Liver (tissue), 10 donors: ENCODE measurements around the gene CIAO3. TPM values are rescaled to one million over a fixed set of nuclear protein-coding genes. Genes with fewer than 3 reads are reported as not detected.

Experiments used
- DNase-seq: peaks from one replicate; pipeline ENCODE4 v3.0.0-alpha.2; 2017; ENCODE audit warnings: low spot score
- H3K27ac ChIP-seq, 2 donors: one replicate each; pipeline ENCODE4 v1.7.0; 2013; ENCODE audit warnings: inconsistent platforms in 2 of 2, low read length in 2 of 2, control low read depth in 1 of 2, low read depth in 1 of 2, mild to moderate bottlenecking in 1 of 2
- H3K27me3 ChIP-seq, 4 donors: one replicate each; pipeline versions ENCODE4 v1.6.1 to v1.7.0; 2013; ENCODE audit warnings: low read length in 3 of 4, inconsistent platforms in 1 of 4, mild to moderate bottlenecking in 1 of 4, moderate library complexity in 1 of 4; ENCODE audit not compliant: control insufficient read depth in 4 of 4, insufficient read depth in 4 of 4
- H3K36me3 ChIP-seq, 4 donors: one replicate each; pipeline versions ENCODE4 v1.6.1 to v1.7.0; 2013; ENCODE audit warnings: low read length in 3 of 4, mild to moderate bottlenecking in 3 of 4, low read depth in 1 of 4, moderate library complexity in 1 of 4; ENCODE audit not compliant: control insufficient read depth in 4 of 4, insufficient read depth in 3 of 4
- H3K4me1 ChIP-seq, 4 donors: one replicate each; pipeline versions ENCODE4 v1.6.1 to v1.7.0; 2013; ENCODE audit warnings: low read length in 3 of 4, mild to moderate bottlenecking in 3 of 4, moderate library complexity in 1 of 4; ENCODE audit not compliant: control insufficient read depth in 4 of 4, insufficient read depth in 4 of 4
- H3K4me3 ChIP-seq, 3 donors: one replicate each; pipeline versions ENCODE4 v1.6.1 to v1.7.0; 2013; ENCODE audit warnings: low read length in 3 of 3, control low read depth in 1 of 3, low read depth in 1 of 3, mild to moderate bottlenecking in 1 of 3
- H3K9ac ChIP-seq, 2 donors: one replicate each; pipeline ENCODE4 v1.7.0; 2013; ENCODE audit warnings: low read length in 2 of 2, mild to moderate bottlenecking in 2 of 2, moderate library complexity in 2 of 2, control low read depth in 1 of 2, low read depth in 1 of 2
- H3K9me3 ChIP-seq, 4 donors: one replicate each; pipeline versions ENCODE4 v1.6.1 to v1.7.0; 2013; ENCODE audit warnings: low read length in 3 of 4; ENCODE audit not compliant: control insufficient read depth in 4 of 4
- ATF3 ChIP-seq: IDR thresholded peaks from 2 replicates; pipeline ENCODE4 v1.6.1; 2016; ENCODE audit warnings: antibody characterized with exemption
- FOXA1 ChIP-seq: IDR thresholded peaks from 2 replicates; pipeline ENCODE4 v1.6.1; 2016; ENCODE audit warnings: antibody characterized with exemption
- GABPA ChIP-seq, 2 donors: IDR thresholded peaks in 1 of 2; conservative IDR thresholded peaks in 1 of 2; 2 replicates each; pipeline ENCODE4 v1.6.1; 2016; ENCODE audit warnings: antibody characterized with exemption in 2 of 2, mild to moderate bottlenecking in 1 of 2, moderate library complexity in 1 of 2
- HNF4A ChIP-seq, 2 donors: conservative IDR thresholded peaks; 2 replicates each; pipeline ENCODE4 v1.6.1; 2016; ENCODE audit warnings: antibody characterized with exemption in 2 of 2, mild to moderate bottlenecking in 2 of 2
- JUND ChIP-seq, 2 donors: IDR thresholded peaks; 2 replicates each; pipeline ENCODE4 v1.6.1; 2016; ENCODE audit warnings: antibody characterized with exemption in 2 of 2
- NR2F2 ChIP-seq: IDR thresholded peaks from 2 replicates; pipeline ENCODE4 v1.6.1; 2016; ENCODE audit warnings: antibody characterized with exemption
- RAD21 ChIP-seq, 2 donors: IDR thresholded peaks; 2 replicates each; pipeline ENCODE4 v1.6.1; 2016; ENCODE audit warnings: antibody characterized with exemption in 2 of 2, mild to moderate bottlenecking in 2 of 2
- SP1 ChIP-seq: IDR thresholded peaks from 2 replicates; pipeline ENCODE4 v1.6.1; 2018; ENCODE audit warnings: antibody characterized with exemption, mild to moderate bottlenecking
- TAF1 ChIP-seq: conservative IDR thresholded peaks from 2 replicates; pipeline ENCODE4 v1.6.1; 2016; ENCODE audit warnings: antibody characterized with exemption, mild to moderate bottlenecking
- ZBTB33 ChIP-seq: IDR thresholded peaks from 2 replicates; pipeline ENCODE4 v1.6.1; 2016; ENCODE audit warnings: antibody characterized with exemption
- WGBS: extraction: QIAGEN DNeasy Blood & Tissue Kit; methylation state at CpG from one replicate; pipeline ENCODE4 v1.1.7; 2013; 5-methylcytosine and 5-hydroxymethylcytosine counted together
- polyA plus RNA-seq, 2 donors: library from polyadenylated mRNA; stranded (reverse) in 1 of 2; unstranded in 1 of 2; fragments of 200-250 nt in 1 of 2; fragments of >200 nt in 1 of 2; fragmentation: Nextera tagmentation in 1 of 2; extraction: Ambion mirVana in 1 of 2; gene quantifications; one replicate each; pipeline versions ENCODE4 v1.2.1 to v1.2.3, GENCODE V29; 2013 to 2015
- small RNA-seq: library from RNA; depleted of rRNA; stranded (forward); fragments of <200 nt; gene quantifications from one replicate; pipeline ENCODE3, GENCODE V24; 2014
- total RNA-seq, 2 donors: library from RNA; depleted of rRNA; stranded (reverse); fragments of >200 nt; gene quantifications; one replicate each; pipeline ENCODE4 v1.2.3, GENCODE V29; 2014
- donor health status: healthy.
- donor health status: healthy.
- donor health status: healthy.
- donor health status: healthy.
- donor health status: healthy.

CIAO3 gene
- total and polyA plus RNA-seq, 4 donors = 13.2 to 24.3 (median 16.5) TPM

GRCh38 chr16:680625-680945 lies 60.2 kb downstream of the CIAO3 start:
- Histone ChIP-seq H3K4me1 (peaks cover 27 to 61% (median 47%) of the 10 kb centered on the region in 4 donors), H3K36me3 (peaks cover 8 to 14% (median 12%) of the 10 kb centered on the region in 4 donors), H3K9ac (peak overlapping the region; percentile 60 to 78), H3K27me3 (no peaks in the 10 kb centered on the region), H3K9me3 (no peaks in the 10 kb centered on the region), H3K27ac (peak overlapping the region; percentile 93 to 94), H3K4me3 (peak overlapping the region; percentile 77 to 83 (median 81))
- no peak for DNase-seq
- TF ChIP-seq NR2F2 (no peak), SP1 (no peak), FOXA1 (no peak), ATF3 (no peak), HNF4A (conservative IDR thresholded peaks at IDR 0.05) (no peak), RAD21 (IDR thresholded peaks at IDR 0.05) (no peak), GABPA (IDR thresholded peaks at IDR 0.05 in 1 of 2, conservative IDR thresholded peaks at IDR 0.05 in 1 of 2) (no peak), JUND (IDR thresholded peaks at IDR 0.05) (no peak), ZBTB33 (no peak)
- under 1% methylated on average over 38 of the region's 38 CpGs for WGBS

GRCh38 chr16:679814-680624 lies 60.8 kb downstream of the CIAO3 start, which contains the start of gene STUB1:
Gene STUB1 (plus strand): TSS chr16:680410. CDS start chr16:680526, 116 bp downstream.
- peaks cover 8 to 14% (median 12%) of the 10 kb centered on the region in 4 donors for H3K36me3 ChIP-seq
- WGBS = 1% methylated on average over 91 of the region's 91 CpGs
- peaks cover 31 to 63% (median 49%) of the 10 kb centered on the region in 4 donors for H3K4me1 ChIP-seq
- H3K9ac ChIP-seq = peak within 1 kb of the TSS; percentile 60 to 78
- TF ChIP-seq SP1 = peak; percentile 30
- peak in 1 of 2 donors; percentile 76 for TF ChIP-seq GABPA (IDR thresholded peaks at IDR 0.05 in 1 of 2, conservative IDR thresholded peaks at IDR 0.05 in 1 of 2)
- TF ChIP-seq TAF1 = no peak
- peak within 1 kb of the TSS; percentile 93 to 94 for H3K27ac ChIP-seq
- peak within 1 kb of the TSS; percentile 77 to 83 (median 81) for H3K4me3 ChIP-seq
- H3K27me3 ChIP-seq = no peaks in the 10 kb centered on the region
- no peaks in the 10 kb centered on the region for H3K9me3 ChIP-seq
- peak; percentile 96 for DNase-seq

Small RNAs within 50 kb of the gene (small RNA-seq; reads per million reads assigned to genes)
- not detected for gene MIR662

Other genes starting within 250 kb of the CIAO3 start
- 10 to 100 TPM; 26.2 to 37.2 TPM for gene CAPN15, start 213.3 kb downstream of the CIAO3 start, total RNA-seq
- 10 to 100 TPM in 1 of 2 donors, 1 to 10 TPM in 1; 5.9 to 17.0 TPM for gene CAPN15, start 213.3 kb downstream of the CIAO3 start, polyA plus RNA-seq
- not detected for gene PRR35, start 180.6 kb downstream of the CIAO3 start, total RNA-seq
- gene PRR35, start 180.6 kb downstream of the CIAO3 start, polyA plus RNA-seq = not detected
- gene NHLRC4, start 174.0 kb downstream of the CIAO3 start, total RNA-seq = 1 to 10 TPM in 1 of 2 donors, under 1 TPM in 1; 0.25 to 7.0 TPM
- under 1 TPM in 1 of 2 donors, not detected in 1; 0.17 TPM for gene NHLRC4, start 174.0 kb downstream of the CIAO3 start, polyA plus RNA-seq
- 100 to 1,000 TPM in 1 of 2 donors, 10 to 100 TPM in 1; 16.8 to 144 TPM for gene PIGQ, start 171.0 kb downstream of the CIAO3 start, total RNA-seq
- gene PIGQ, start 171.0 kb downstream of the CIAO3 start, polyA plus RNA-seq = 10 to 100 TPM; 18.9 to 22.4 TPM
- gene RAB40C, start 150.9 kb downstream of the CIAO3 start, total RNA-seq = 10 to 100 TPM in 1 of 2 donors, 1 to 10 TPM in 1; 7.7 to 11.0 TPM
- gene RAB40C, start 150.9 kb downstream of the CIAO3 start, polyA plus RNA-seq = 10 to 100 TPM in 1 of 2 donors, 1 to 10 TPM in 1; 6.1 to 10.7 TPM
- 1 to 10 TPM in 1 of 2 donors, under 1 TPM in 1; 0.67 to 1.2 TPM for gene WFIKKN1, start 110.0 kb downstream of the CIAO3 start, total RNA-seq
- gene WFIKKN1, start 110.0 kb downstream of the CIAO3 start, polyA plus RNA-seq = under 1 TPM; 0.19 to 0.24 TPM
- gene METTL26, start 104.7 kb downstream of the CIAO3 start, total RNA-seq = 10 to 100 TPM; 26.3 to 28.1 TPM
- 10 to 100 TPM; 54.6 to 69.1 TPM for gene METTL26, start 104.7 kb downstream of the CIAO3 start, polyA plus RNA-seq
- gene MCRIP2, start 99.2 kb downstream of the CIAO3 start, total RNA-seq = 10 to 100 TPM; 16.3 to 45.5 TPM
- gene MCRIP2, start 99.2 kb downstream of the CIAO3 start, polyA plus RNA-seq = 10 to 100 TPM; 77.4 to 97.3 TPM
- 10 to 100 TPM in 1 of 2 donors, 1 to 10 TPM in 1; 10.0 to 13.4 TPM for gene WDR90, start 91.6 kb downstream of the CIAO3 start, total RNA-seq
- gene WDR90, start 91.6 kb downstream of the CIAO3 start, polyA plus RNA-seq = 1 to 10 TPM; 4.7 to 5.9 TPM
- gene RHOT2, start 72.9 kb downstream of the CIAO3 start, total RNA-seq = 10 to 100 TPM; 20.8 to 31.0 TPM
- 10 to 100 TPM; 37.5 to 37.9 TPM for gene RHOT2, start 72.9 kb downstream of the CIAO3 start, polyA plus RNA-seq
- under 1 TPM; 0.67 to 0.84 TPM for gene RHBDL1, start 65.3 kb downstream of the CIAO3 start, total RNA-seq
- gene RHBDL1, start 65.3 kb downstream of the CIAO3 start, polyA plus RNA-seq = under 1 TPM; 0.35 to 0.74 TPM
- gene STUB1, start 60.6 kb downstream of the CIAO3 start, total RNA-seq = 10 to 100 TPM; 32.4 to 38.2 TPM
- gene STUB1, start 60.6 kb downstream of the CIAO3 start, polyA plus RNA-seq = 10 to 100 TPM; 62.2 to 74.4 TPM
- gene JMJD8, start 56.7 kb downstream of the CIAO3 start, total RNA-seq = 10 to 100 TPM; 21.2 to 35.8 TPM
- gene JMJD8, start 56.7 kb downstream of the CIAO3 start, polyA plus RNA-seq = 10 to 100 TPM; 30.9 to 52.6 TPM
- 1 to 10 TPM; 4.4 to 6.7 TPM for gene WDR24, start 50.6 kb downstream of the CIAO3 start, total RNA-seq
- 1 to 10 TPM; 4.2 to 8.0 TPM for gene WDR24, start 50.6 kb downstream of the CIAO3 start, polyA plus RNA-seq
- gene FBXL16, start 35.2 kb downstream of the CIAO3 start, total RNA-seq = under 1 TPM in 1 of 2 donors, not detected in 1; under 0.01 TPM
- under 1 TPM in 1 of 2 donors, not detected in 1; 0.14 TPM for gene FBXL16, start 35.2 kb downstream of the CIAO3 start, polyA plus RNA-seq
- 1 to 10 TPM; 5.9 to 8.3 TPM for gene METRN, start 25.9 kb downstream of the CIAO3 start, total RNA-seq
- gene METRN, start 25.9 kb downstream of the CIAO3 start, polyA plus RNA-seq = 10 to 100 TPM in 1 of 2 donors, 1 to 10 TPM in 1; 4.6 to 22.9 TPM
- gene ANTKMT, start 19.9 kb downstream of the CIAO3 start, total RNA-seq = 10 to 100 TPM; 14.0 to 17.6 TPM
- gene ANTKMT, start 19.9 kb downstream of the CIAO3 start, polyA plus RNA-seq = 10 to 100 TPM; 21.8 to 29.7 TPM
- gene CCDC78, start 14.6 kb downstream of the CIAO3 start, total RNA-seq = under 1 TPM; 0.08 to 0.28 TPM
- gene CCDC78, start 14.6 kb downstream of the CIAO3 start, polyA plus RNA-seq = under 1 TPM in 1 of 2 donors, not detected in 1; 0.05 TPM
- gene HAGHL, start 13.9 kb downstream of the CIAO3 start, total RNA-seq = 1 to 10 TPM in 1 of 2 donors, under 1 TPM in 1; 0.67 to 1.1 TPM
- under 1 TPM; 0.25 to 0.32 TPM for gene HAGHL, start 13.9 kb downstream of the CIAO3 start, polyA plus RNA-seq
- gene MSLN, start 19.7 kb upstream of the CIAO3 start, total RNA-seq = under 1 TPM; 0.08 to 0.65 TPM
- gene MSLN, start 19.7 kb upstream of the CIAO3 start, polyA plus RNA-seq = under 1 TPM in 1 of 2 donors, not detected in 1; 0.03 TPM
- 1 to 10 TPM; 8.2 to 9.7 TPM for gene RPUSD1, start 47.4 kb upstream of the CIAO3 start, total RNA-seq
- gene RPUSD1, start 47.4 kb upstream of the CIAO3 start, polyA plus RNA-seq = 10 to 100 TPM in 1 of 2 donors, 1 to 10 TPM in 1; 4.5 to 10.7 TPM
- 10 to 100 TPM in 1 of 2 donors, 1 to 10 TPM in 1; 5.1 to 15.6 TPM for gene CHTF18, start 47.6 kb upstream of the CIAO3 start, total RNA-seq
- gene CHTF18, start 47.6 kb upstream of the CIAO3 start, polyA plus RNA-seq = 1 to 10 TPM; 1.7 to 2.6 TPM
- gene GNG13, start 59.7 kb upstream of the CIAO3 start, total RNA-seq = not detected
- gene GNG13, start 59.7 kb upstream of the CIAO3 start, polyA plus RNA-seq = not detected
- 10 to 100 TPM in 1 of 2 donors, 1 to 10 TPM in 1; 8.8 to 24.3 TPM for gene LMF1, start 230.0 kb upstream of the CIAO3 start, total RNA-seq
- gene LMF1, start 230.0 kb upstream of the CIAO3 start, polyA plus RNA-seq = 10 to 100 TPM; 11.5 to 13.6 TPM
- under 1 TPM; 0.17 to 0.33 TPM for gene SOX8, start 240.8 kb upstream of the CIAO3 start, total RNA-seq
- gene SOX8, start 240.8 kb upstream of the CIAO3 start, polyA plus RNA-seq = under 1 TPM in 1 of 2 donors, not detected in 1; 0.05 TPM